SK-N-MC (cell line): ENCODE measurements around the gene RLN2.
"Not testable (repeated sequence)": the region's sequence is repeated elsewhere in the genome, so short reads cannot be mapped to it uniquely, and the experiment has no call there.

Experiments used
- EZH2 ChIP-seq: fragments of 200-600 bp; sonication (generic); IDR thresholded peaks from one replicate; pipeline ENCODE4 v1.6.1; 2017; ENCODE audit warnings: antibody characterized with exemption
- POLR2AphosphoS5 ChIP-seq: IDR thresholded peaks from 2 replicates; pipeline ENCODE4 v1.6.1; 2012; ENCODE audit warnings: mild to moderate bottlenecking, low read depth, low read length, borderline replicate concordance

GRCh38 chr9:5321601-5322000, 17.1 kb upstream of the RLN2 start:
- TF ChIP-seq POLR2AphosphoS5, EZH2: not testable (repeated sequence)
